Activated naive CD4-positive, alpha-beta T cell treated with anti-CD3 and anti-CD28 coated beads, Interleukin-2, amount 50 U/mL, for 72 hours (primary cell): ENCODE results near the gene SYT14. TPM values are rescaled to one million over a fixed set of nuclear protein-coding genes. Genes with fewer than 3 reads are reported as not detected.
"Not testable (repeated sequence)": the region's sequence is repeated elsewhere in the genome, so short reads cannot be mapped to it uniquely, and the experiment has no call there.

Experiments used
- ATAC-seq, 2 donors: fragments of 150-1000 bp; cut with Tn5 transposase; 2 replicates each; pipeline ENCODE4 v1.10.0; 2021; ENCODE audit warnings: mild to moderate bottlenecking in 2 of 2, moderate library complexity in 2 of 2
- DNase-seq, 2 donors: peaks; one replicate each; pipeline ENCODE4 v3.0.0; 2021 to 2022; ENCODE audit warnings: low spot score in 2 of 2
- H3K27ac Mint-ChIP-seq, 2 donors: one replicate each; pipeline ENCODE4 v1.8.0; 2022; ENCODE audit warnings: mild to moderate bottlenecking in 2 of 2, mixed read lengths in 2 of 2
- H3K36me3 Mint-ChIP-seq, 2 donors: one replicate each; pipeline ENCODE4 v1.8.0; 2022; ENCODE audit warnings: mixed read lengths in 2 of 2
- H3K9me3 Mint-ChIP-seq, 2 donors: one replicate each; pipeline ENCODE4 v1.8.0; 2022; ENCODE audit warnings: mixed read lengths in 2 of 2
- total RNA-seq, 2 donors: library from RNA; stranded (reverse); gene quantifications; one replicate each; pipeline ENCODE4 v1.2.3, GENCODE V29; 2022

Gene SYT14
- total RNA-seq, 2 donors from 2014 or later: not detected

DNA sequence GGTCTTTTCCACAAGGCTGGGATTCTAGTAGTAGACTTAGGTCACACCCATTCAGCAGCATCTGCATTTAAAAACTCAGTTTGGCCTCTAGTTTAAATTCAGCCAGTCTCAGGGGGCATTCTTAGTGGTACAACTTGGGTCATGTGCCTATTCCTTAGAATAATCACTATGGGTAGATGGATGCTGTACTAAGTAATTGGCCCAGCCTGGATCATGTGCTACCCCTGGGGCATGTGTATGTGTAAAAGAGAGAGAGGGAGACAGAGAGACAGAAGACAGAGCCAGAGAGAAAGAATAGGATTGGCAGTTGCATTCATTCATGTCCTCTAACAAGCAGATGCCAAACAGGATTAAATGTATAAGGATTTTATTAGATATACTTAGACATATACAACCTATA, 13.6 kb upstream of the SYT14 start:
- peaks cover 0 to 8% of the 10 kb centered on the region in 2 donors for H3K36me3 Mint-ChIP-seq
- DNase-seq (no peak), ATAC-seq (no peak)
- peaks cover 6 to 7% of the 10 kb centered on the region in 2 donors for H3K9me3 Mint-ChIP-seq
- H3K27ac Mint-ChIP-seq: no peak overlapping the region

GRCh38 chr1:209926045-209926444, 12.0 kb upstream of the SYT14 start:
- Mint-ChIP-seq H3K36me3 (no peaks in the 10 kb centered on the region), H3K9me3 (no peaks in the 10 kb centered on the region), H3K27ac (no peak overlapping the region)
- ATAC-seq (no peak), DNase-seq (no peak)

DNA sequence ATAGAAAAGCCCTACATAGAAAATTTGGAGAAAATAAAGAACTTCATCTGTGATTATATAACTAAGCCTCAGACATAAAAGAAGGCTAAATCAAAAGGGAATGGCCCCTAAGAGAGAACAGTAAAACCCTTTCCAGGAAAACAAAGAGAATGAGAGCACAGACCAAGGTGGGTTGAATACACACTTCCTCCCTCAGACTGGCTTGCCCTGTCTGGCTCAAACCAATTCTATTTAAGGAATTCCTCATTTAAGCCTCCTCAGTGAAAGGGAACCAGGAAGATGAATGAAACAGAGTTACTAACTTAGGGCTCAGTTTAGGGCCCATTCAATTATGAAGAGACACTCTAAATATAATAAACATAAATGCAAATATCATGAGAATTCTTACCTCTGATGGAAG, 10.6 kb upstream of the SYT14 start:
- ATAC-seq (no peak), DNase-seq (no peak)
- Mint-ChIP-seq H3K27ac (no peak overlapping the region), H3K9me3 (no peaks in the 10 kb centered on the region), H3K36me3 (no peaks in the 10 kb centered on the region)

DNA sequence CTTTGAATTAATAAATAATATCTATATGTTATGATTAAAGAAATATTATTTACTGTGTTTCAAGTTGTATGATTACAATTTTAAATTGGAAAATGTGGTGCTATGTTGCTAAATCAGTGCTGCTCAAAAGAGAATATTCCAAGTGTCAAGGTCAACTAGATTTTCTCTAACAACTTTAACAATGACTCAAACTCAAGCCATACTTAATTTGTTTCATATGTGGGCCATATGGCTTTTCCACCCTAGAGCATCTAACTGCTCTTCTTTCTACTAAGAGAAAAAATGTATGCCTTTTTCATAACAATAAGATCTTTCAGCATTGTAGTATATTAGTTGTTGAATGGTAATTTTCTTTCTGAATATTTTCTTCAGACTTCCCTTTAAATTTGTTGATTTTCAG, 8.3 kb upstream of the SYT14 start:
- Mint-ChIP-seq H3K9me3 (no peaks in the 10 kb centered on the region), H3K36me3 (no peaks in the 10 kb centered on the region), H3K27ac (no peak overlapping the region)
- DNase-seq (no peak), ATAC-seq (no peak)

- Mint-ChIP-seq H3K9me3 (no peaks in the 10 kb centered on the region), H3K27ac (no peak overlapping the region), H3K36me3 (no peaks in the 10 kb centered on the region)
- ATAC-seq (no peak), DNase-seq (no peak)
Measured at GRCh38 chr1:209931141-209931540, 6.9 kb upstream of the SYT14 start.

DNA sequence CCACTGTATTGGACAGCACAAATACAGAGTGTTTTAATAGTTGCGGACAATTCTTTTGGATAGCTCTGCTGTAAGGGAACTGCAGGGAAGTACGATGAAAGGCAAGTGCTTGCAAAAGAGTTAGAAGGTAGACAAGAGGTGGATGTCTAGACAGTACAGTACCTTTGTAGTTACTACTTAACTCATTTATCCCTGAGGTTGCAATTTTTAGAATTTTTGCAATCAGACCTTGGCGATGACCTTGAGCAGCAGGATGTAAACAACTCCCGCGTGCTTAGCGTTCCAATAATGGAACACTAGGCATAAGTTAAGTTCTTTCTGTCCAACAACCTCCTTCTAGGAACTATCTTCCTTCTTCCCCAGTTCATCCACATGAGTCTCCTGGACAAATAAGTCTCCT, 1.9 kb upstream of the SYT14 start:
- DNase-seq (no peak), ATAC-seq (no peak)
- Mint-ChIP-seq H3K9me3 (peaks cover 0 to 8% of the 10 kb centered on the region in 2 donors), H3K36me3 (peaks cover 6 to 23% of the 10 kb centered on the region in 2 donors), H3K27ac (no peak overlapping the region)

DNA sequence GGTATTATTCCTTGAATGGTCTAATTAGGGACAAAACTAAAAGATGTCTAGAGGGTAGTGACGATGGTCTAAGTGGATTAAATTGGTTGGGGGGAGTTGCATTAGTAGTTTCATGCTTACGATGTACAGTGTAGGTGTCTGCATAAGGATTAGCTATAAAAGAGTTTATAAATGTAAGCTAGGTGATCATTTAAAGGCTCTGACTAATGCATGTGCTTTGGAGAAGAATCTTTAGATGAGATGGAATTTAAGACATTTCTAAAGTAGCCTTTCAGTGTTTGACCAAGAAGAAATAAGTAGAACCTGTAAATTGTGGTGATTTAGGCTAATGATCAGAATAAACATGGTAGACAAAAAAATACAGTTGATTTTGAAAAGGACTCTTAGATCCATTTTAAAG, 7.4 kb downstream of the SYT14 start:
- Mint-ChIP-seq H3K36me3 (no peaks in the 10 kb centered on the region), H3K9me3 (no peaks in the 10 kb centered on the region), H3K27ac (no peak overlapping the region)
- DNase-seq (no peak), ATAC-seq (no peak)

DNA sequence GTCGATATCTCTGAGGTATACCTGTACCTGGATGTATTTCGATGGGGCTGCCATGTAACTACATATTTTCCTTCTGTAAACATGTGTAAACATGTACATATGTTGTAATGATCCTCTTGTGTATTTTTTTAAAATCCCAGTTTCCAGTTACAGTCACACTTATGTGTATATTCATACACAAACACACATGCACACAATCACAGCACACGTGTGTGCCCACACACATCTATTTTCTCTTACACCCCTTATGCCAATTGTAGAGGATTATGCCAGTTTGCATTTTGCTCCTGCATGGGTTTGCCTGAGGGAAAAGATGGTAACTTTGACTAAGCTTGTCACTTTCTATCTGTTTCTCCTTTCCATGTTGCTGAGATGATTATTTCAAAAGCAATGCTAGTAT, 10.1 kb downstream of the SYT14 start:
- H3K36me3 Mint-ChIP-seq: no peaks in the 10 kb centered on the region
- no peak overlapping the region for H3K27ac Mint-ChIP-seq
- DNase-seq (no peak), ATAC-seq (no peak)
- no peaks in the 10 kb centered on the region for H3K9me3 Mint-ChIP-seq

GRCh38 chr1:209956116-209956515, 18.1 kb downstream of the SYT14 start:
- Mint-ChIP-seq H3K27ac (no peak overlapping the region), H3K9me3 (no peaks in the 10 kb centered on the region), H3K36me3 (no peaks in the 10 kb centered on the region)
- ATAC-seq (no peak), DNase-seq (no peak)

DNA sequence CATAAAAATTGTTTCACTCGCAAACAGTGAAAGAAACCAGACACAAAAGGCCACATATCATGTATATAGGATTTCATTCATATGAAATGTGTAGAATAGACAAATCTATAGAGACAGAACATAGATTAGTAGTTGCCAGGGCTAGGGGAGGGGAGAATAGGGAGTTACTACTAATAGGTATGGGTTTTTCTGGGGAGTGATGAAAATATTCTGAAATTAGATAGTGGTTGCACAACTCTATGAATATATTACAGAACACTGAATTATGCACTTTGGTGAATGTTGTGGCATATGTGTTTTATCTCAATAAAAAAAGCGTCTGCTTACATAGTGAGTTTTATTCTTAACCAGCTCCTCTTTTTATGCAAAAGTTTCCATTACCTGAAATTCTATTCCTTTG, 21.6 kb downstream of the SYT14 start:
- ATAC-seq: no peak
- Mint-ChIP-seq H3K9me3 (no peaks in the 10 kb centered on the region), H3K27ac (no peak overlapping the region)

GRCh38 chr1:209960926-209961325, 22.9 kb downstream of the SYT14 start:
- Mint-ChIP-seq H3K27ac (no peak overlapping the region), H3K9me3 (no peaks in the 10 kb centered on the region), H3K36me3 (no peaks in the 10 kb centered on the region)
- no peak for DNase-seq
- no peak for ATAC-seq

More for the DNA sequence above, 21.6 kb downstream of the SYT14 start:
- no peaks in the 10 kb centered on the region for H3K36me3 Mint-ChIP-seq
- DNase-seq: no peak

- Mint-ChIP-seq H3K9me3 (no peaks in the 10 kb centered on the region), H3K36me3 (no peaks in the 10 kb centered on the region), H3K27ac (no peak overlapping the region)
- ATAC-seq: no peak
- DNase-seq: no peak
Measured at GRCh38 chr1:209962388-209962787, 24.4 kb downstream of the SYT14 start.

DNA sequence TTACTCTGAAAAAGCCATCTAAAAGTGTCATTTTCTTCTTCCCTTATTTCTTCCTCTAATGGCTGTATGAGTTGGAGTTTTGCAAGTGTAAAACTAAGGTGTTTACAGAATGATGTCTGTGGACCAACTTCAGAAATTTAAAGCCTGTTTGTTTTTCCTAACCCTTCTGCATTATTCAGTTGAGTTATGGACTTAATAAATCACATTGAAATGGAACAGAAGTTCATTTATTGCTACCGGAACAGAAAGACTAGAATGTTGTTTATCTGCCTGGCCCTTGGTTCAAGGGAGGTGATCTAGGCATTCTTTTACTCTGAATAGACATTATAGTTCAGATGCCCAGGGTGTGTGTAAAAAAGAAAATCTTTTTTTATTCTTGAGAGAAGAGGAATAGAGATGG, 24.8 kb downstream of the SYT14 start:
- no peak for DNase-seq
- ATAC-seq: no peak
- H3K36me3 Mint-ChIP-seq: no peaks in the 10 kb centered on the region
- no peak overlapping the region for H3K27ac Mint-ChIP-seq
- no peaks in the 10 kb centered on the region for H3K9me3 Mint-ChIP-seq

DNA sequence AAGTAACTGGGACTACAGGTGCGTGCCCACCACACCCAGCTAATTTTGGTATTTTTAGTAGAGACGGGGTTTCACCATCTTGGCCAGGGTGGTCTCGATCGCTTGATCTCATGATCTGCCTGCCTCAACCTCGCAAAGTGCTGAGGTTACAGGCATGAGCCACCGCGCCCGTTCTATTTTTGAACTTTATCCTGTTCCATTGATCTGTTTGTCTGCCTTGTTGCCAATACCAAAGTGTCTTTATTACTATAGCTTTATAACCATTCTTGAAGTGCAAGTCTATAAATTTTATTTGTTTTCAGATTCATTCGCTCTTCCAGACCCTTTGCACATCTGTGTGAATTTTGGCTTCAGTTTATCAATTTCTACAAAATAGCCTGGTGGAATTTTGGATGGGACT, 28.0 kb downstream of the SYT14 start:
- Mint-ChIP-seq H3K27ac (no peak overlapping the region), H3K9me3 (no peaks in the 10 kb centered on the region), H3K36me3 (no peaks in the 10 kb centered on the region)
- no peak for DNase-seq
- no peak for ATAC-seq

DNA sequence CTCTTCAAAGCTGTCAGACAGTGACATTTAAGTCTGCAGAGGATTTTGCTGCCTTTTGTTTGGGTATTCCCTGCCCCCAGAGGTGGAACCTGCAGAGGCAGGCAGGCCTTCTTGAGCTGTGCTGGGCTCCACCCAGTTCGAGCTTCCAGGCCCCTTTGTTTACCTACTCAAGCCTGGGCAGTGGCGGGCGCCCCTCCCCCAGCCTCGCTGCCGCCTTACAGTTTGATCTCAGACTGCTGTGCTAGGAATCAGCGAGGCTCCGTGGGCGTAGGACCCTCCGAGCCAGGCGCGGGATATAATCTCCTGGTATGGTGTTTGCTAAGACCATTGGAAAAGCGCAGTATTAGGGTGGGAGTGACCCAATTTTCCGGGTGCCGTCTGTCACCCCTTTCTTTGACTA, 40.7 kb downstream of the SYT14 start:
- not testable (repeated sequence) for H3K9me3 Mint-ChIP-seq, DNase-seq, ATAC-seq, H3K36me3 Mint-ChIP-seq, H3K27ac Mint-ChIP-seq

DNA sequence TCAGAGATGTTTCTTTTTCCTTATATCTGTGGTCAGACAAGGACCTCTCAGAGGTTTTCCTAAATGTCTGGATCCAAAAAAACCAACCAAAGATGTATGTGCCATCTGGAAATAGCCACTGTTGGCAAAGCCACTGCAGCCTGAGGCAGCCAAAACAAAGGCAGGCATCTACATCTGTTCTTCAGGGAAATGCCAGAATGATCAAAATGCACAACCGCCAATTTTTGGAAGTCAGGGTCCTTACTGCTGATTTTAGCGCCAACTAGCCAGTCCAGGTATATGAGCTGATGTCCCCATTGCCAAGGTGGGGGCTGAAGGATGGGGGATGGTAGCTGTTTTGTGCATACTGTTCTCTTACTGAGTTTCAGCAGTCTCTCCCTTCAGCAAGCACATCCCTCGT, 45.9 kb downstream of the SYT14 start:
- peaks cover 0 to 9% of the 10 kb centered on the region in 2 donors for H3K36me3 Mint-ChIP-seq
- ATAC-seq (no peak), DNase-seq (no peak)
- no peak overlapping the region for H3K27ac Mint-ChIP-seq
- H3K9me3 Mint-ChIP-seq: peaks cover 0 to 6% of the 10 kb centered on the region in 2 donors

DNA sequence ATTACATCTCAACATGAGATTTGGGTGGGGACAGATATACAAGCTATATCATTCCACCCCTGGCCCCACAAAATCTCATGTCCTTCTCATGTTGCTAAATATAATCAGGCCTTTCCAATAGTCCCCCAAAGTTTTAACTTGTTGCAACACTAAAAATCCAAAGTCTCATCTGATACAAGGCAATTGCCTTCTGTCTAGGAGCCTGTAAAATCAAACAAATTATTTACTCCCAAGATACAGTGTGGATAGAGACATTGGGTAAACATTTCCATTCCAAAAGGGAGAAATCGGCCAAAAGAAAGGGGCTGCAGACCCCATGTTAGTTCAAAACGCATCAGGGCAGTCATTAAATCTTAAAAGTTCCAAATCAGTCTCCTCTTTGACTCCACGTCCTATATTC, 47.0 kb downstream of the SYT14 start:
- DNase-seq: no peak
- Mint-ChIP-seq H3K27ac (no peak overlapping the region), H3K9me3 (peaks cover 0 to 4% of the 10 kb centered on the region in 2 donors), H3K36me3 (peaks cover 0 to 7% of the 10 kb centered on the region in 2 donors)
- ATAC-seq: no peak

DNA sequence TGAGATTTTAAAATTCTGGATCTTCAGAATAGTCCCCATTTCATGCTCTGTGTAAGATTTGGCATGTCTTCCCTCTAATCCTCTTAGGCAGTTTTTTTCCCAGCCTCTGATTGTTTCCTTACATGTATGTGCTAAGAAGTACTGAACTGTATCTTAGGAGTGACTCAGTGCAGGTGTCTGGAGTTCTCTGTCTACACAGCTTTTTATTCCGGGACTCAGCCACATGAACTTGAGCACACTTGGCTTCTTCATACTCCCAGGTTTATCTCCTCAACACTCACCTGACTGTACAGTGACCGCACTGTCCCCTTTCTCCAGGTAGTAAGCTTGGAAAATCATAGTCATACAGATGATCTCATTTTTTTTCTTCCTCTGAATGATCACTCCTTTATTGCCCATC, 50.7 kb downstream of the SYT14 start:
- peaks cover 0 to 4% of the 10 kb centered on the region in 2 donors for H3K9me3 Mint-ChIP-seq
- ATAC-seq: no peak
- H3K27ac Mint-ChIP-seq: no peak overlapping the region
- H3K36me3 Mint-ChIP-seq: peaks cover 0 to 7% of the 10 kb centered on the region in 2 donors
- no peak for DNase-seq

- no peak for ATAC-seq
- Mint-ChIP-seq H3K27ac (no peak overlapping the region), H3K9me3 (peaks cover 0 to 4% of the 10 kb centered on the region in 2 donors)
Measured at GRCh38 chr1:209989525-209989924, 51.5 kb downstream of the SYT14 start.

More at GRCh38 chr1:209989525-209989924, 51.5 kb downstream of the SYT14 start:
- peaks cover 0 to 7% of the 10 kb centered on the region in 2 donors for H3K36me3 Mint-ChIP-seq
- DNase-seq: no peak
